ENCODE data around the gene POLD2.

GRCh38 chr7:44074349-44074695 lies 49.0 kb downstream of the POLD2 start:
- TF ChIP-seq CTCF (conservative IDR thresholded peaks at IDR 0.05) (no peak), ZFX (IDR thresholded peaks at IDR 0.05) (no peak)

All from C4-2B (cell line).